GM06990 (cell line): ENCODE measurements around the gene RHBDD1.
A peak's percentile ranks its signal among the peaks of the same experiment; 100 is the strongest.

ENCODE experiments used
- DNase-seq: peaks from one replicate; pipeline ENCODE4 v3.0.0-alpha.2; 2011; ENCODE audit not compliant: insufficient read length; ENCODE audit errors: extremely low read depth
- H3K27me3 ChIP-seq: replicated peaks from 2 replicates; pipeline ENCODE4 v1.6.0; 2011; ENCODE audit warnings: low read length; ENCODE audit not compliant: control insufficient read depth, insufficient read depth
- H3K36me3 ChIP-seq: 2 replicates; pipeline ENCODE4 v1.5.1; 2011; ENCODE audit warnings: low read length; ENCODE audit not compliant: control insufficient read depth, insufficient read depth
- H3K4me3 ChIP-seq: replicated peaks from 2 replicates; pipeline ENCODE4 v1.5.1; 2011; ENCODE audit warnings: low read depth, mild to moderate bottlenecking, control low read depth, low read length
- TF ChIP-seq, protein P1 (sequence below): IDR thresholded peaks from 2 replicates; pipeline ENCODE4 v1.5.1; 2011; ENCODE audit warnings: low read length, control low read depth, mild to moderate bottlenecking, inconsistent platforms; ENCODE audit not compliant: insufficient read depth, poor library complexity, severe bottlenecking

The RHBDD1 gene

GRCh38 chr2:226800941-226801784 lies 34.7 kb upstream of the RHBDD1 start:
- Histone ChIP-seq H3K4me3 (peak overlapping the region; percentile 49), H3K27me3 (no peaks in the 10 kb centered on the region), H3K36me3 (no peaks in the 10 kb centered on the region)
- DNase-seq = peak; percentile 89
- TF ChIP-seq, protein P1, sequence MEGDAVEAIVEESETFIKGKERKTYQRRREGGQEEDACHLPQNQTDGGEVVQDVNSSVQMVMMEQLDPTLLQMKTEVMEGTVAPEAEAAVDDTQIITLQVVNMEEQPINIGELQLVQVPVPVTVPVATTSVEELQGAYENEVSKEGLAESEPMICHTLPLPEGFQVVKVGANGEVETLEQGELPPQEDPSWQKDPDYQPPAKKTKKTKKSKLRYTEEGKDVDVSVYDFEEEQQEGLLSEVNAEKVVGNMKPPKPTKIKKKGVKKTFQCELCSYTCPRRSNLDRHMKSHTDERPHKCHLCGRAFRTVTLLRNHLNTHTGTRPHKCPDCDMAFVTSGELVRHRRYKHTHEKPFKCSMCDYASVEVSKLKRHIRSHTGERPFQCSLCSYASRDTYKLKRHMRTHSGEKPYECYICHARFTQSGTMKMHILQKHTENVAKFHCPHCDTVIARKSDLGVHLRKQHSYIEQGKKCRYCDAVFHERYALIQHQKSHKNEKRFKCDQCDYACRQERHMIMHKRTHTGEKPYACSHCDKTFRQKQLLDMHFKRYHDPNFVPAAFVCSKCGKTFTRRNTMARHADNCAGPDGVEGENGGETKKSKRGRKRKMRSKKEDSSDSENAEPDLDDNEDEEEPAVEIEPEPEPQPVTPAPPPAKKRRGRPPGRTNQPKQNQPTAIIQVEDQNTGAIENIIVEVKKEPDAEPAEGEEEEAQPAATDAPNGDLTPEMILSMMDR = no peak

DNA sequence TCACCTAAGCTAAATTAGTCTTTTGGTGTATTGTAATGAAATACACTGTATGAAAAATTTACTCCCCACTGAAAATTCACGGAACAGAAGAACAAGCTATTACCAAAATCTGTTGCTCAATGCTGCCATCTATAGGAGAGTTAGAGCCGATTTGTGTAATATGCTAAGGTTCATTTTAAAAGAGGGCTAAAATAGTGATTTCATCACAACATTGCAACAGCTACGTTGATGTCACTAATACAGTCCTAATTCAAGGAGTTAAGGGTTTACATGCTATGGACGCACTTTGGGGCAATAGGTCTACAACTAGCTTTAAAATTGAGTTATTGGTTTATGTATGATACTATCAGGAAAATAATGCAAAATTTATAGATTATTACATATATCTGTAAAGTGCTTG lies 33.3 kb upstream of the RHBDD1 start:
- TF ChIP-seq, protein P1 = peak; percentile 47
- Histone ChIP-seq H3K4me3 (no peak overlapping the region), H3K36me3 (no peaks in the 10 kb centered on the region), H3K27me3 (no peaks in the 10 kb centered on the region)
- peak; percentile 37 for DNase-seq

- Histone ChIP-seq H3K4me3 (no peak overlapping the region), H3K36me3 (no peaks in the 10 kb centered on the region), H3K27me3 (no peaks in the 10 kb centered on the region)
- DNase-seq = no peak
- TF ChIP-seq, protein P1 = no peak
Observed at GRCh38 chr2:226803410-226803809, 32.4 kb upstream of the RHBDD1 start.

DNA sequence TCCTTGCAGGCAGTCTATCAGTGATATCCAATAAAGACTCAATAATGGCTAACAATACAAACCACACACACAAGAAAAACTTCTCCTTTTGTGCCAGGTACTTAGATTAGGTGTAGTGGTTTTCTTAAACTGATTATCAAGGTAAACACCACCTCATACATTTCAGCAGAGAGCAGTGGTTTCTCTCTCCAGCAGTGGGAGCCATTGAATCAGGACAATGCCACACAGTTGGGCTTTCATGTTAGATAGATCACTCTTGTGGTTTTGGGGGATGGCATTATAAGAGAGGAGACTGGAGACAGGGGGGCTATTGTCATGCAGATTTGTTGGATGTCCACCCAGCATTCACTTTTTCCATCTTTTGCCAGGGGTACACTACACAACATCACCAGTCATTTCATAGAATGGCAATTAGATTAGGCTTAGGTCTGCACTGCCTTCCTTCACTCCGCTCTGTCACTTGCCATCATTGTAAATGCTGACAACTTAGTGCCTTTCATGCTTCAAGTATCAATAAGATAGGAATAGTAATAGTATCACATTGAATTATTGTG lies 22.6 kb upstream of the RHBDD1 start:
- DNase-seq = no peak
- no peak overlapping the region for H3K4me3 ChIP-seq
- no peaks in the 10 kb centered on the region for H3K27me3 ChIP-seq
- TF ChIP-seq, protein P1 = peak; percentile 74
- H3K36me3 ChIP-seq = no peaks in the 10 kb centered on the region

- Histone ChIP-seq H3K4me3 (no peak overlapping the region), H3K36me3 (no peaks in the 10 kb centered on the region), H3K27me3 (no peaks in the 10 kb centered on the region)
- no peak for DNase-seq
- TF ChIP-seq, protein P1 = no peak
Observed at GRCh38 chr2:226818930-226819329, 16.9 kb upstream of the RHBDD1 start.
